Glutamatergic neuron (in vitro differentiated cells): ENCODE data around the gene MARCHF9. TPM values are rescaled to one million over a fixed set of nuclear protein-coding genes. Genes with fewer than 3 reads are reported as not detected.

Experiments used
- DNase-seq: peaks from one replicate; pipeline ENCODE4 v3.0.0; 2022
- H3K27ac Mint-ChIP-seq: one replicate; pipeline ENCODE4 v1.8.0; 2020; ENCODE audit warnings: mild to moderate bottlenecking, mixed read lengths, inconsistent platforms; ENCODE audit not compliant: unreplicated experiment
- H3K27me3 Mint-ChIP-seq: one replicate; pipeline ENCODE4 v1.8.0; 2020; ENCODE audit warnings: mild to moderate bottlenecking, moderate library complexity, mixed read lengths, inconsistent platforms; ENCODE audit not compliant: unreplicated experiment
- H3K36me3 Mint-ChIP-seq: one replicate; pipeline ENCODE4 v1.8.0; 2020; ENCODE audit warnings: mild to moderate bottlenecking, mixed read lengths, inconsistent platforms; ENCODE audit not compliant: unreplicated experiment
- H3K4me1 Mint-ChIP-seq: one replicate; pipeline ENCODE4 v1.8.0; 2020; ENCODE audit warnings: mild to moderate bottlenecking, low read depth, mixed read lengths, inconsistent platforms; ENCODE audit not compliant: unreplicated experiment
- H3K4me3 Mint-ChIP-seq: one replicate; pipeline ENCODE4 v1.8.0; 2020; ENCODE audit warnings: mild to moderate bottlenecking, mixed read lengths, inconsistent platforms; ENCODE audit not compliant: unreplicated experiment
- H3K9me3 Mint-ChIP-seq: one replicate; pipeline ENCODE4 v1.8.0; 2020; ENCODE audit warnings: mild to moderate bottlenecking, moderate library complexity, mixed read lengths, inconsistent platforms; ENCODE audit not compliant: unreplicated experiment
- total RNA-seq: library from RNA; stranded (reverse); fragmentation: NEBNext Ultra II Directional; extraction: Animal tissue kit (Norgen Biotek cat#: 25700); gene quantifications from one replicate; pipeline ENCODE4 v1.2.1, GENCODE V29; 2021; ENCODE audit not compliant: unreplicated experiment
- TF ChIP-seq, protein P1 (sequence below): fragments of 200-600 bp; sonication (generic); IDR thresholded peaks from one replicate; pipeline ENCODE4 v1.5.0; 2021; ENCODE audit not compliant: partially characterized antibody, unreplicated experiment

MARCHF9 gene
- total RNA-seq, 1 donor from 2014 or later, result 26.7 TPM

DNA sequence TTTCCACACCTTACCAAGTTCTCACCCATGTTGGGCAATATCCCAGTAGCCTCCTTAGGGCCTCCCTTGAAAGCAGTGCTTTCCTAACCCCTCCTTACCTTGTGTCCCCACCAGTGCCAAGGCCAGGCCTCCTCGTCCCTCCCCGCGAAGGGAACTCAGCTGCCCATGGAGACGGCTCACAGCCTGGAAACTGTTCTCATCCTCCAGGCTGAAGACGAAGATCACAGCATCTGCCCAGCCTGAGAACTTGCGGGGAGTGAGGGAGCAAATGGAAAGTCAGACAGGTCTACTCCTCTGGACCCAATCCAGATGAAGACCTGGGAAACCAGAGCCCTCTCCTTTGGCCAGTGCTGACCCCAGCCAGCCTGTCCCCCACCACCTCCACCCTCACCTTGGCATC, 21.0 kb upstream of the MARCHF9 start:
- no peak for DNase-seq
- H3K4me3 Mint-ChIP-seq, result peak overlapping the region; percentile 80
- TF ChIP-seq, protein P1, sequence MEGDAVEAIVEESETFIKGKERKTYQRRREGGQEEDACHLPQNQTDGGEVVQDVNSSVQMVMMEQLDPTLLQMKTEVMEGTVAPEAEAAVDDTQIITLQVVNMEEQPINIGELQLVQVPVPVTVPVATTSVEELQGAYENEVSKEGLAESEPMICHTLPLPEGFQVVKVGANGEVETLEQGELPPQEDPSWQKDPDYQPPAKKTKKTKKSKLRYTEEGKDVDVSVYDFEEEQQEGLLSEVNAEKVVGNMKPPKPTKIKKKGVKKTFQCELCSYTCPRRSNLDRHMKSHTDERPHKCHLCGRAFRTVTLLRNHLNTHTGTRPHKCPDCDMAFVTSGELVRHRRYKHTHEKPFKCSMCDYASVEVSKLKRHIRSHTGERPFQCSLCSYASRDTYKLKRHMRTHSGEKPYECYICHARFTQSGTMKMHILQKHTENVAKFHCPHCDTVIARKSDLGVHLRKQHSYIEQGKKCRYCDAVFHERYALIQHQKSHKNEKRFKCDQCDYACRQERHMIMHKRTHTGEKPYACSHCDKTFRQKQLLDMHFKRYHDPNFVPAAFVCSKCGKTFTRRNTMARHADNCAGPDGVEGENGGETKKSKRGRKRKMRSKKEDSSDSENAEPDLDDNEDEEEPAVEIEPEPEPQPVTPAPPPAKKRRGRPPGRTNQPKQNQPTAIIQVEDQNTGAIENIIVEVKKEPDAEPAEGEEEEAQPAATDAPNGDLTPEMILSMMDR, result no peak
- H3K27ac Mint-ChIP-seq, result no peak overlapping the region
- peaks cover 15% of the 10 kb centered on the region for H3K36me3 Mint-ChIP-seq
- H3K9me3 Mint-ChIP-seq, result peaks cover 8% of the 10 kb centered on the region
- peaks cover 33% of the 10 kb centered on the region for H3K27me3 Mint-ChIP-seq
- H3K4me1 Mint-ChIP-seq, result peaks cover 19% of the 10 kb centered on the region

DNA sequence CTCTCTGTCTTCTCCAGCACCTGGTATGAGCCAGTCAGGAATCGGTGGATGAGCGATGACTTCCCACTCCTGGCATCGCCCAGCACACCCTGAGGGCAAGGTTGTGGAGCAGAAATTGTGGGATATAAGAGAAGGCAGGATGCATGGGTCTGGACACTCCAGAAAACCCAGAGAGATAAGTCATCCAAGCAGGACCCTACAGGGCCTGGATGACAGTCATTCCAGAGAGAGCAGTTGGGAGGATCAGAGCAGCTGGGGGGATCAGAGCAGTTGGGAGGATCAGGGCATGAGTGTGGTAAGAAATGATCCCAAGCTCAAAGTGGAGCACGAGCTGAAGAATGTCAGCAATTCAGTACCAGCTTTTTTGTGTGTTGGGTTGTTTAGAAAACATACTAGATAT, 20.3 kb upstream of the MARCHF9 start:
- H3K4me3 Mint-ChIP-seq, result peak overlapping the region; percentile 80
- H3K36me3 Mint-ChIP-seq, result peaks cover 15% of the 10 kb centered on the region
- TF ChIP-seq, protein P1, result no peak
- peaks cover 11% of the 10 kb centered on the region for H3K9me3 Mint-ChIP-seq
- peaks cover 25% of the 10 kb centered on the region for H3K4me1 Mint-ChIP-seq
- no peak for DNase-seq
- H3K27me3 Mint-ChIP-seq, result peaks cover 35% of the 10 kb centered on the region
- peak overlapping the region; percentile 62 for H3K27ac Mint-ChIP-seq

DNA sequence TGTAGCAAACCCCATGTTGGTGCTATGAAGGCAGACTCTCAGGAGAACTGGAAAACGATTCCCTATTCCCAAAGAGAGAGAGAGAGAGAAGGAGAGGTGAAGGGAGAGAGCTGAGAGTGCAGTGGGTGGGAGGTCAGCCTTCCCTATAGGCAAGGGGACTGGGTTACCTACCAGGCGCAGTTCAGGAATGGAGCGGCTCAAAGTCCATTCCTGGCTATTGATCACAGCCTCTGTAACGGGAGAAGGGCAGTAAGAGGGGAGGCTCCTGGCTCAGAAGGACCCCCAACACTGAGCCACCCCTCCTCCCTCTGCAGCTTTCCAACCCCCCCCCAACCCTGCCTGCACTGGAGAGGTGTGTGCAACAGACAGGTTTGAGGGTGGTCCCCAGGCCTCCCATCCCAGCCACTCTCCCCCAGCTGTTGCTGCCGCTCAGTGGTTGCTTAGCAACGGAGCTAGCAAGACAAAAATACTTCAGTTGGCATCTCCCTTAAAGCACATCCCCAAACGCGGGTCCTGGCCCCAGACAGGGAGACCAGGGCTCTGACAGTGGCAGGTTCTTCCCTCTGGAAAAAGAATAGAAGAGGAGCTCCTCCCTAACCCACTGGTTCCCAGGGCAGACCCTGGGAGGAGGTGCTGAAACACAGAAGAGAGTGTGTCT, 19.6 kb upstream of the MARCHF9 start:
- no peak overlapping the region for H3K27ac Mint-ChIP-seq
- peaks cover 30% of the 10 kb centered on the region for H3K27me3 Mint-ChIP-seq
- H3K4me3 Mint-ChIP-seq, result peak overlapping the region; percentile 80
- peaks cover 11% of the 10 kb centered on the region for H3K9me3 Mint-ChIP-seq
- TF ChIP-seq, protein P1, result no peak
- peaks cover 25% of the 10 kb centered on the region for H3K4me1 Mint-ChIP-seq
- no peak for DNase-seq
- H3K36me3 Mint-ChIP-seq, result peaks cover 15% of the 10 kb centered on the region

DNA sequence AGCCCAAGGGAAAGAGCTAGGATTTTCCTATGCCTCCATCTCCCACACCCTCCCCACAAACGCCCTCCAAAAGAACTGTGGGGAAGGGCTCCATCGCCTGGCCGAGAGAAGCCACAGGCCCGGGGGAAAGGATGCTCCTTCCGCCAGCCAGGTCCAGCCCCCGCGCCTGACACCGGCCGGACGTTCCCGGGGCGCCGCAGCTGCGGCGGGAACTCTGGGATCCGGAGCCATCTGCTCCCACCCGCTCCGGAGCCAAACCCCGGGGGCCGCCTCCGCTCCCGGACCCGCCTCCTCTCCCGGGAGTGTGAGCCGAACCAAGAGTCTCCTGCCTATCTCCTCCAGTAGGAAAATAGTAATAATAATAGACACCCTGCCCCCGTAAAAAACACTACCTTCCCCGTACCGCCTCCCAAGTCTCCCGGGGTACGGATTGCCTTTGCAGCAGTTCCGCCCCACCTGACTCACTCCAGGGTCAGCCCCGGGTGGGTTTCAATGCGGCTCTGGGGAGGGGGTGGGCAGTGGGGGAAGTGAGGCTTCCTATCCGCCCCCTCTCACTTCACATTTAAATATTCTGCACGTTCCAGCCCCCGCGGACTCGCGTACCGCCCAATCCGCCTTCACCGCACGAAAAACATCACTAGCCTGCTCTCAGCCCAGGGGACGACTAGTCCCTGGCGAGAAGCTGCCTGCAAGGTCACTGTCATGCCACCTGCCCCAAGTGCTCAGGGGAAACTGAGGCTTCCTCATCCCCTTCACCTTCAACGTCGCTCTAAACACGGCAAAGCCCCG, 18.8 kb upstream of the MARCHF9 start:
- Mint-ChIP-seq H3K36me3 (peaks cover 15% of the 10 kb centered on the region), H3K27ac (peak overlapping the region; percentile 73), H3K9me3 (peaks cover 11% of the 10 kb centered on the region), H3K27me3 (peaks cover 29% of the 10 kb centered on the region), H3K4me3 (peak overlapping the region; percentile 94), H3K4me1 (peaks cover 25% of the 10 kb centered on the region)
- peak; percentile 81 for DNase-seq
- TF ChIP-seq, protein P1, result no peak
